Right lobe of liver (tissue), 4 donors: Measurements from ENCODE around the gene RAC2.

Experiments used
- CTCF ChIP-seq, 4 donors: fragments of 200-600 bp in 3 of 4; fragments of 450-650 bp in 1 of 4; IDR thresholded peaks; one replicate each; pipeline versions ENCODE4 v1.5.1 to v1.8.0; 2016 to 2022; ENCODE audit warnings: antibody characterized with exemption in 4 of 4, mild to moderate bottlenecking in 2 of 4
- POLR2A ChIP-seq: fragments of 450-650 bp; IDR thresholded peaks from one replicate; pipeline ENCODE4 v1.6.1; 2017; ENCODE audit warnings: antibody characterized with exemption, mild to moderate bottlenecking
- donor health status: DM: no; HTN: no; CAD: no.
- donor health status: DM: no; HTN: no; CAD: no.
- donor health status: DM: no; HTN: yes; CAD: no.

GRCh38 chr22:37253126-37253660, 9.1 kb upstream of the RAC2 start:
- TF ChIP-seq POLR2A (no peak), CTCF (IDR thresholded peaks at IDR 0.05) (no peak)
